Chondrocyte (in vitro differentiated cells): Measurements from ENCODE around the gene MBP. TPM values are rescaled to one million over a fixed set of nuclear protein-coding genes. Genes with fewer than 3 reads are reported as not detected.

Experiments used
- DNase-seq: peaks from one replicate; pipeline ENCODE4 v3.0.0; 2021; ENCODE audit warnings: mixed read lengths, low spot score
- H3K27ac Mint-ChIP-seq: one replicate; pipeline ENCODE4 v1.8.0; 2021; ENCODE audit warnings: mild to moderate bottlenecking, moderate library complexity, mixed read lengths; ENCODE audit not compliant: unreplicated experiment
- H3K27me3 Mint-ChIP-seq: 2 replicates; pipeline ENCODE4 v1.8.0; 2021; ENCODE audit warnings: low read depth, mixed read lengths
- H3K36me3 Mint-ChIP-seq: 2 replicates; pipeline ENCODE4 v1.8.0; 2021; ENCODE audit warnings: low read depth, mixed read lengths
- H3K4me1 Mint-ChIP-seq: 2 replicates; pipeline ENCODE4 v1.8.0; 2021; ENCODE audit warnings: low read depth, mild to moderate bottlenecking, mixed read lengths
- H3K4me3 Mint-ChIP-seq: one replicate; pipeline ENCODE4 v1.8.0; 2021; ENCODE audit warnings: mild to moderate bottlenecking, moderate library complexity, mixed read lengths; ENCODE audit not compliant: unreplicated experiment
- H3K9me3 Mint-ChIP-seq: 2 replicates; pipeline ENCODE4 v1.8.0; 2021; ENCODE audit warnings: low read depth, mixed read lengths
- CTCF ChIP-seq: fragments of 200-600 bp; sonication (generic); IDR thresholded peaks from 2 replicates; pipeline ENCODE4 v1.5.0; 2021; ENCODE audit warnings: antibody characterized with exemption, mild to moderate bottlenecking, moderate library complexity
- total RNA-seq: library from RNA; stranded (reverse); gene quantifications from 3 replicates; pipeline ENCODE4 v1.2.1, GENCODE V29; 2021

MBP gene
- total RNA-seq, 1 donor from 2014 or later = 15.9 TPM

DNA sequence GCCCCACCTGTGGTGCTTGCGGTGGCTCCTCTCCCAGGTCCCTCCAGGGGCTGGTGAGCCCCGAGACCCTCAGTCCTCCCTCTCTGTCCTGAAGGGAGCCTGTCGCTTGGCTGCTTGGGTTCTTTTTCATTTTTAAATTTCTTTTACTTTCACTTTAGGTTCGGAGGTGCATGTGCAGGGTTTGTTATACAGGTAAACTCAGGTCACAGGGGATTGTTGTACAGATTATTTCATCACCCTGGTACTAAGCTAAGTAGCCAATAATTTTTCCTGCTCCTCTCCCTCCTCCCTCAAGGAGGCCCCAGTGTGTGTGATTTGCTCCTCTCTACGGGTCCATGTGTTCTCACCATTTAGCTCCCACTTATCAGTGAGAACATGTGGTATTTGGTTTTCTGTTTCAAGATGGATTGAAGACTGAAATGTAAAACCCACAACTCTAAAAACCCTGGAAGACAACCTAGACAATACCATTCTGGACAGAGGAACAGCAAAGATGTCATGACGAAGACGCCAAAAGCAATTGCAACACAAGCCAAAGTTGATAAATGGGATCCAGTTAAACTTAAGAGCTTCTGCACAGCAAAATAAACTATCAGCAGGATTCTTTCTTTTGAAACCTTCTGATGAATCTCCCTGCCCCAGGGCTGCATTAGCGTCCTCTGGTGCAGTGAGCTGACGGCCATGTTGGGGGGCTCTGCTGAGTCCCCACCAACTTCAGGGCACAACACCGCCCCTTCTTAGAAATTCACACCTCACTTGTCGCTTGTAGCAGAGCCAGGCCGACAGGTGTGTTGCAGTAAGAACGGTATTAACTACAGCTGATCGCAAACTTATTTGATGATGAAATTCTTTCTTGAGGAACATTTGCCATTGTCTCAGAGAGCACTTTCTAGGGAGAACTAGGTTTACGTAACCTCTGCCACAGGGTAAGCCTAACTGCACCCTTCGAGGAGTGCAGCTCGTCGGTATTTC lies 174.9 kb downstream of the MBP start:
- DNase-seq = no peak
- peaks cover 39% of the 10 kb centered on the region for H3K36me3 Mint-ChIP-seq

DNA sequence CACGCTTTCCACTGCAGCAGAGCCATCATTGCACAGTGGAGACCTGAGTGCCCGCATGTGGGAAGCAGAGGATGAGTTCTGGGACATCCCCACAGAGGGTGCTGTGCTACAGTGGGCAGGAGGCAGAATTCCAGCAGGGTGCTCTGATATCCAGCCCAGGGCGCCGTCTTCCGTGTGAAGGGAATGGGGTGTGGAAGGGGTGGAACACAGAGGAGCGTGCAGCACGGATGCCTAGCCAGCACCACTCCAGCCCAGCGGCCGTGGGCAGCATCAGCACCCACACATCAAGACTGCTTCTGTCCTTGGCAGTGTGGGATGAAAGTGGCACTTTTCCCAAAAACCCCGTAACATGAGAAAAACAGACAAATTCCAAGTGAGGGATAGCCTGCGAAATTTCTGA lies 175.9 kb downstream of the MBP start:
- peaks cover 6% of the 10 kb centered on the region for H3K4me1 Mint-ChIP-seq
- no peaks in the 10 kb centered on the region for H3K27me3 Mint-ChIP-seq
- peaks cover under 1% of the 10 kb centered on the region for H3K9me3 Mint-ChIP-seq
- no peak for DNase-seq
- no peak overlapping the region for H3K4me3 Mint-ChIP-seq
- H3K36me3 Mint-ChIP-seq = peaks cover 32% of the 10 kb centered on the region
- no peak for TF ChIP-seq CTCF
- H3K27ac Mint-ChIP-seq = no peak overlapping the region

More for the DNA sequence above, 174.9 kb downstream of the MBP start:
- Mint-ChIP-seq H3K4me1 (peaks cover 6% of the 10 kb centered on the region), H3K27ac (no peak overlapping the region), H3K27me3 (no peaks in the 10 kb centered on the region), H3K4me3 (no peak overlapping the region), H3K9me3 (peaks cover 9% of the 10 kb centered on the region)
- no peak for TF ChIP-seq CTCF

DNA sequence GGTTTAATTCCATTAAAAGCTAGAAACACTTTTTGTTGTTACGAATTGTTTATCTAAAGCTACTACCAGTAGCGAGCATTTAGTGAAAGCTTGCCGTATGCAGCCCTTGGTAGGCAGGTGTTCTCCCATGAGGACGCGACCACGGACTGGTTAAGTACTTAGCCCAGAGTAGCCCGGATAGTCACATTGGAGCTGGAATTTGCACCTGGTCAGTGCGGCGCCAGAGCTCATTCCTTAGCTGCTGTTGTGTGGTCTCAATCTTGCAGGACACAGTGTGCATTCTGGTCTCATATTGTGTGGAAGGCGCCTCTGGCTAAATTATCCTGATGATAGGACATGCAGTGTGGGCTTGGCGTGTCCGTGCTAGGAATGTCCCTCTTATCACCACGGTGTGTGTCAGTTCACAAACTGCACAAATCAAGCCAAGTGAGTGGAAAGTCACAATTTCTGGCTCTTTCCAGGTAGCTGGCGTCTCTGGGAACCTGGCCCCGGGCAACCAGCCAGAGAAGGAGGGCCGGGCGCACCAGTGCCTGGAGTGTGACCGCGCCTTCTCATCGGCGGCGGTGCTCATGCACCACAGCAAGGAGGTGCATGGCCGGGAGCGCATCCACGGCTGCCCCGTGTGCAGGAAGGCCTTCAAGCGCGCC lies 176.9 kb downstream of the MBP start:
- peaks cover 31% of the 10 kb centered on the region for H3K36me3 Mint-ChIP-seq
- no peak overlapping the region for H3K4me3 Mint-ChIP-seq
- H3K9me3 Mint-ChIP-seq = peaks cover 2% of the 10 kb centered on the region
- no peak overlapping the region for H3K27ac Mint-ChIP-seq
- DNase-seq = no peak
- H3K27me3 Mint-ChIP-seq = no peaks in the 10 kb centered on the region
- TF ChIP-seq CTCF = no peak
- H3K4me1 Mint-ChIP-seq = peaks cover 6% of the 10 kb centered on the region

DNA sequence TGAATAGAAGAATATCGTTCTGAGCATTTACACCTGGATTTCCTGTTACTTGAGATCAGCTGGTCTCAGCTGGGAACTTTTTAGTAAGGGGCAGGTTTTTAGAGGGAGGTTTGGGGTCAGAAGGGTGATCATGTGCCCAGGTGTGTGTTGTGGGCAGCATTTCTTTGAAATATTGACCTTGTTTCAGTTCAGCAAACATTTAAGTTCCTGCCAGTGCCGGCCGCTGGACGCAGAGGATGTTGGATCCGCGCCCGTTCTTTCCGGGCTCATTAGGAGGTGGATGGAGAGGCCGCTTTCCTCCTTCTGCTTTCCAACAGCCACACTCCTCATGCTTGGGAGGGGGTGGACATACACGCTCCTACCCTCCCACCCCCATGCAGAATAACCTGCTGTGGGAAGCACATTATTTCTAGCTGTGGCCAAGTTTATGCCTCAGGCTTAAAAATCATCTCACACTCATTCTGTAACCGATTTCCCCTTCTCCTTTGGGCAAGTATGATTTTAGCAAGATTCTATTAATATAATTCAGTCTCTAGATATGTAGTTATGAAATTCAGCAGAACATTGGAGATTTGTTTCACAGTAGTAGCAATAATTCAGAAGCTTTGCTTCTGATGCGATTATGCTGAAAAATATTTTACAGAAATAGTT lies 178.9 kb downstream of the MBP start:
- Mint-ChIP-seq H3K27me3 (no peaks in the 10 kb centered on the region), H3K4me3 (no peak overlapping the region), H3K9me3 (peaks cover 4% of the 10 kb centered on the region), H3K27ac (no peak overlapping the region), H3K36me3 (peaks cover 28% of the 10 kb centered on the region), H3K4me1 (peaks cover 1% of the 10 kb centered on the region)
- no peak for DNase-seq
- no peak for TF ChIP-seq CTCF

DNA sequence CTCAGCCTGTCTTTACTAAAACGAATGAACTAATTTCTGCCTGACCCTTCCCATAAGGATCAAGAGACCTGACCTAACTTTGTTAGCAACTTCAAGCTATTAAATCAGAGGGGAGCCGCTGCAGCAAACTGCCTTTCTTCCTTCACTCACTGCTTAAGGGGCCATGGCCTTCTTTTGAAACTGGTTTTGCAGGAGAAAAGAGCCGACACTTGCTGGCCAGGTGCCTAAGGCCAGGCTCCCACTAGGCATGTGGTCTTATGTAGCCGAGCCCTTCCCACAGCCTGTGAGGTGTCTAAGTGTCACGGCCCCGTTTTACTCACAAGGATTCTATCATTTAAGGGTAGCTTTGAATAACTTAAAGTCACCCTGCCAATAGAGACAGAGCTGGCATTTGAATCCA lies 179.4 kb downstream of the MBP start:
- no peak for TF ChIP-seq CTCF
- no peak for DNase-seq
- H3K36me3 Mint-ChIP-seq = peaks cover 33% of the 10 kb centered on the region
- peaks cover 4% of the 10 kb centered on the region for H3K9me3 Mint-ChIP-seq
- H3K27me3 Mint-ChIP-seq = no peaks in the 10 kb centered on the region
- H3K4me1 Mint-ChIP-seq = no peaks in the 10 kb centered on the region
- no peak overlapping the region for H3K27ac Mint-ChIP-seq
- no peak overlapping the region for H3K4me3 Mint-ChIP-seq
